Stomach (tissue), 9 donors: ENCODE measurements around the gene SENP8. TPM values are rescaled to one million over a fixed set of nuclear protein-coding genes. Genes with fewer than 3 reads are reported as not detected.

Source experiments
- DNase-seq, 2 donors: peaks; one replicate each; pipeline versions ENCODE4 v3.0.0 to v3.0.0-alpha.2; 2013 to 2019
- H3K27ac ChIP-seq, 5 donors: fragments of 200-600 bp in 4 of 5; sonication (generic) in 4 of 5; one replicate each; pipeline ENCODE4 v1.5.1; 2013 to 2019; ENCODE audit warnings: mild to moderate bottlenecking in 1 of 5, moderate library complexity in 1 of 5
- H3K27me3 ChIP-seq, 3 donors: fragments of 200-600 bp; sonication (generic); one replicate each; pipeline ENCODE4 v1.5.1; 2017 to 2019; ENCODE audit warnings: mixed run types in 1 of 3
- H3K36me3 ChIP-seq, 4 donors: fragments of 200-600 bp; sonication (generic); 1 replicate in 3 of 4; 2 replicates in 1 of 4; pipeline ENCODE4 v1.5.1; 2016 to 2019
- H3K4me1 ChIP-seq, 4 donors: fragments of 200-600 bp; sonication (generic); one replicate each; pipeline ENCODE4 v1.5.1; 2016 to 2019
- H3K4me3 ChIP-seq, 4 donors: fragments of 200-600 bp; sonication (generic) in 3 of 4; one replicate each; pipeline ENCODE4 v1.5.1; 2016 to 2019; ENCODE audit warnings: mild to moderate bottlenecking in 1 of 4
- H3K9me3 ChIP-seq, 4 donors: fragments of 200-600 bp; sonication (generic); one replicate each; pipeline ENCODE4 v1.5.1; 2016 to 2019
- CTCF ChIP-seq, 7 experiments: fragments of 450-650 bp in 4 of 7; fragments of 200-600 bp in 3 of 7; sonication (generic) in 3 of 7; IDR thresholded peaks; one replicate each; pipeline ENCODE4 v1.5.1; 2016 to 2019; ENCODE audit warnings: antibody characterized with exemption in 7 of 7, control low read depth in 2 of 7, mild to moderate bottlenecking in 1 of 7
- EP300 ChIP-seq: sonication (generic); formaldehyde crosslinking; IDR thresholded peaks from one replicate; pipeline ENCODE4 v1.6.1; 2017; ENCODE audit warnings: antibody characterized with exemption
- POLR2A ChIP-seq, 4 donors: fragments of 450-650 bp; IDR thresholded peaks; one replicate each; pipeline ENCODE4 v1.6.1; 2016; ENCODE audit warnings: antibody characterized with exemption in 4 of 4, control low read depth in 2 of 4, mild to moderate bottlenecking in 1 of 4, moderate library complexity in 1 of 4
- POLR2AphosphoS5 ChIP-seq, 3 donors: sonication (generic); formaldehyde crosslinking; IDR thresholded peaks; one replicate each; pipeline ENCODE4 v1.6.1; 2016; ENCODE audit warnings: antibody characterized with exemption in 3 of 3
- WGBS, 5 donors: extraction: QIAGEN DNeasy Blood & Tissue Kit in 3 of 5; methylation state at CpG; one replicate each; pipeline versions ENCODE4 v1.1.5 to v1.1.7; 2013 to 2018; 5-methylcytosine and 5-hydroxymethylcytosine counted together
- intact Hi-C: fragments of 100-400 bp; cut with DNase I; formaldehyde crosslinking; loops from one replicate; pipeline ENCODE4 v1.15.1; 2023; ENCODE audit warnings: low total_unique reads
- polyA plus RNA-seq, 3 donors: library from polyadenylated mRNA; stranded (reverse); fragments of 200-250 nt; gene quantifications; one replicate each; pipeline ENCODE4 v1.2.3, GENCODE V29; 2013
- total RNA-seq, 5 donors: library from RNA; depleted of rRNA; stranded (reverse); fragments of >200 nt; gene quantifications; one replicate each; pipeline versions ENCODE4 v1.1.0 to v1.2.3, GENCODE V29; 2014 to 2016
- donor health status: healthy with polysubstance abuse.
- donor health status: Bipolar disorder and iron deficiency.
- donor health status: healthy.

The SENP8 gene
- total and polyA plus RNA-seq, 8 donors = 0.45 to 3.8 (median 2.2) TPM; not detected in 1

- Histone ChIP-seq H3K27me3 (no peaks in the 10 kb centered on the region), H3K36me3 (no peaks in the 10 kb centered on the region), H3K27ac (no peak overlapping the region), H3K9me3 (no peaks in the 10 kb centered on the region), H3K4me3 (no peak overlapping the region), H3K4me1 (peaks cover 0 to 15% (median 10%) of the 10 kb centered on the region in 4 donors)
- TF ChIP-seq POLR2AphosphoS5 (IDR thresholded peaks at IDR 0.05) (peak in 1 of 3 donors; percentile 25), CTCF (IDR thresholded peaks at IDR 0.05) (no peak)
- intact Hi-C loops = no loop called here
- WGBS, 5 donors = 61 to 74% (median 68%) methylated on average over 9 to 11 of the region's 11 CpGs
- peak; percentile 55 to 61 for DNase-seq
Observed at GRCh38 chr15:72086010-72086697, 32.0 kb upstream of the SENP8 start.

GRCh38 chr15:72086920-72087648 is 31.1 kb upstream of the SENP8 start:
- intact Hi-C loops = no loop called here
- no peaks in the 10 kb centered on the region for H3K9me3 ChIP-seq
- no peaks in the 10 kb centered on the region for H3K27me3 ChIP-seq
- WGBS, 5 donors = 85 to 92% (median 92%) methylated on average over 4 to 9 of the region's 9 CpGs
- H3K4me3 ChIP-seq = no peak overlapping the region
- TF ChIP-seq POLR2AphosphoS5 (IDR thresholded peaks at IDR 0.05) (no peak), POLR2A (IDR thresholded peaks at IDR 0.05) (no peak), CTCF (IDR thresholded peaks at IDR 0.05) (no peak), EP300 (no peak)
- H3K27ac ChIP-seq = no peak overlapping the region
- H3K36me3 ChIP-seq = no peaks in the 10 kb centered on the region
- H3K4me1 ChIP-seq = peaks cover 0 to 17% (median 10%) of the 10 kb centered on the region in 4 donors
- DNase-seq = no peak

GRCh38 chr15:72092006-72092405 is 26.2 kb upstream of the SENP8 start:
- Histone ChIP-seq H3K4me3 (no peak overlapping the region), H3K9me3 (no peaks in the 10 kb centered on the region), H3K4me1 (peaks cover 0 to 30% (median under 1%) of the 10 kb centered on the region in 4 donors), H3K27me3 (no peaks in the 10 kb centered on the region), H3K27ac (no peak overlapping the region), H3K36me3 (no peaks in the 10 kb centered on the region)
- DNase-seq = no peak
- intact Hi-C loops = no loop called here
- 85 to 100% (median 96%) methylated on average over 3 of the region's 3 CpGs for WGBS, 5 donors
- no peak for TF ChIP-seq POLR2AphosphoS5 (IDR thresholded peaks at IDR 0.05)
- no peak for TF ChIP-seq EP300
- no peak for TF ChIP-seq CTCF (IDR thresholded peaks at IDR 0.05)
- TF ChIP-seq POLR2A (IDR thresholded peaks at IDR 0.05) = no peak

GRCh38 chr15:72092691-72093090 is 25.5 kb upstream of the SENP8 start:
- TF ChIP-seq EP300 (no peak), POLR2AphosphoS5 (IDR thresholded peaks at IDR 0.05) (no peak), CTCF (IDR thresholded peaks at IDR 0.05) (no peak), POLR2A (IDR thresholded peaks at IDR 0.05) (no peak)

More at GRCh38 chr15:72092691-72093090, 25.5 kb upstream of the SENP8 start:
- DNase-seq = no peak
- no peak overlapping the region for H3K4me3 ChIP-seq
- peaks cover 0 to 25% (median 0%) of the 10 kb centered on the region in 4 donors for H3K4me1 ChIP-seq
- H3K27me3 ChIP-seq = no peaks in the 10 kb centered on the region
- no peak overlapping the region for H3K27ac ChIP-seq
- H3K36me3 ChIP-seq = no peaks in the 10 kb centered on the region
- H3K9me3 ChIP-seq = no peaks in the 10 kb centered on the region
- intact Hi-C loops = no loop called here
